Activated CD8-positive, alpha-beta memory T cell treated with anti-CD3 and anti-CD28 coated beads for 24 hours (primary cell): Measurements from ENCODE around the gene PLAAT1.

Experiments used
- DNase-seq: peaks from one replicate; pipeline ENCODE4 v3.0.0-alpha.2; 2020

PLAAT1 gene

GRCh38 chr3:193253986-193254660, 13.1 kb downstream of the PLAAT1 start:
- DNase-seq = no peak

GRCh38 chr3:193261970-193262369, 20.9 kb downstream of the PLAAT1 start:
- no peak for DNase-seq

GRCh38 chr3:193262707-193263106, 21.7 kb downstream of the PLAAT1 start:
- DNase-seq = no peak

GRCh38 chr3:193269343-193270028, 28.5 kb downstream of the PLAAT1 start:
- no peak for DNase-seq

GRCh38 chr3:193270451-193270850, 29.4 kb downstream of the PLAAT1 start:
- no peak for DNase-seq

- no peak for DNase-seq
These were observed 30.2 kb downstream of the PLAAT1 start for GRCh38 chr3:193271101-193271840.

GRCh38 chr3:193292386-193292785, 51.4 kb downstream of the PLAAT1 start:
- DNase-seq = no peak

- no peak for DNase-seq
These were observed 55.0 kb downstream of the PLAAT1 start for GRCh38 chr3:193295985-193296384.

- no peak for DNase-seq
These were observed 56.4 kb downstream of the PLAAT1 start for GRCh38 chr3:193297421-193297820.

- no peak for DNase-seq
These were observed 60.4 kb downstream of the PLAAT1 start for GRCh38 chr3:193301433-193301832.

- no peak for DNase-seq
These were observed 64.3 kb downstream of the PLAAT1 start for GRCh38 chr3:193305356-193305755.

GRCh38 chr3:193310914-193311723, 70.1 kb downstream of the PLAAT1 start:
- DNase-seq = no peak

- DNase-seq = no peak
These were observed 72.3 kb downstream of the PLAAT1 start for GRCh38 chr3:193313061-193313958.

- no peak for DNase-seq
These were observed 73.1 kb downstream of the PLAAT1 start for GRCh38 chr3:193314161-193314560.

GRCh38 chr3:193317682-193318300, 76.8 kb downstream of the PLAAT1 start:
- no peak for DNase-seq
